Thoracic aorta (tissue), 2 donors: ENCODE data around the gene HMGCL. TPM values are rescaled to one million over a fixed set of nuclear protein-coding genes. Genes with fewer than 3 reads are reported as not detected.
"Not testable (repeated sequence)": the region's sequence is repeated elsewhere in the genome, so short reads cannot be mapped to it uniquely, and the experiment has no call there.

Experiments
- ATAC-seq: fragments of 150-250 bp; one replicate; pipeline ENCODE4 v1.8.0; 2017; ENCODE audit warnings: low read depth; ENCODE audit not compliant: insufficient number of reproducible peaks, low FRiP score
- DNase-seq: peaks from one replicate; pipeline ENCODE4 v3.0.0-alpha.2; 2020; ENCODE audit warnings: low spot score
- H3K27ac ChIP-seq, 2 donors: fragments of 200-600 bp; sonication (generic); 1 replicate in 1 of 2; 2 replicates in 1 of 2; pipeline ENCODE4 v1.5.1; 2016; ENCODE audit warnings: mild to moderate bottlenecking in 2 of 2, moderate library complexity in 2 of 2
- H3K27me3 ChIP-seq: fragments of 200-600 bp; sonication (generic); replicated peaks from 2 replicates; pipeline ENCODE4 v1.6.0; 2016; ENCODE audit warnings: mild to moderate bottlenecking; ENCODE audit not compliant: insufficient read depth
- H3K36me3 ChIP-seq: fragments of 200-600 bp; sonication (generic); one replicate; pipeline ENCODE4 v1.5.1; 2016
- H3K4me1 ChIP-seq, 2 donors: fragments of 200-600 bp; sonication (generic); 1 replicate in 1 of 2; 2 replicates in 1 of 2; pipeline versions ENCODE4 v1.5.1 to v1.6.0; 2016; ENCODE audit warnings: low read depth in 2 of 2, mild to moderate bottlenecking in 1 of 2; ENCODE audit not compliant: control insufficient read depth in 1 of 2
- H3K4me3 ChIP-seq: fragments of 200-600 bp; sonication (generic); 2 replicates; pipeline ENCODE4 v1.5.1; 2016; ENCODE audit warnings: mild to moderate bottlenecking
- H3K9me3 ChIP-seq: fragments of 200-600 bp; sonication (generic); 2 replicates; pipeline ENCODE4 v1.5.1; 2016
- total RNA-seq, 2 donors: library from RNA; depleted of rRNA; stranded (reverse); fragments of >200 nt; gene quantifications; one replicate each; pipeline versions ENCODE4 v1.1.0 to v1.2.3, GENCODE V29; 2016
- TF ChIP-seq, protein P1 (sequence below): fragments of 200-600 bp; sonication (generic); IDR thresholded peaks from one replicate; pipeline ENCODE4 v1.5.1; 2019; ENCODE audit warnings: antibody characterized with exemption

The HMGCL gene
- total RNA-seq, 2 donors from 2014 or later = 27.6 to 31.7 TPM

DNA sequence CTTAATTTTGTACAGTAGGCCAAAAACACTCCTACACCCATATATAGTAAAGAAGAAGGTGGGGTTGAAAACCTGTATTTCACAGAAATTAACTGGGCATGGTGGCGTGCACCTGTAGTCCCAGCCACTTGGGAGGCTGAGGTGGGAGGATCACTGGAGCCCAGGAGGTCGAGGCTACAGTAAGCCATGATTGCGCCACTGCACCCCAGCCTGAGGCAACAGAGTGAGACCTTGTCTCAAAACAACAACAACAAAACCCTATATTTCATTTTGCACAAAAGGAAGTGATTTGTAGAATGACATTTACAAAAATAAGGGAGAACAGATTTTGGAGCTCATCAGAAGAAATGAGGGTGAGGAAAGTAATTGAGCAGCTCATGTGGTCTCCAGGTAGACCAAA, 36.5 kb downstream of the HMGCL start:
- ATAC-seq (no peak), DNase-seq (no peak)
- peaks cover 21% of the 10 kb centered on the region for H3K36me3 ChIP-seq
- TF ChIP-seq, protein P1, sequence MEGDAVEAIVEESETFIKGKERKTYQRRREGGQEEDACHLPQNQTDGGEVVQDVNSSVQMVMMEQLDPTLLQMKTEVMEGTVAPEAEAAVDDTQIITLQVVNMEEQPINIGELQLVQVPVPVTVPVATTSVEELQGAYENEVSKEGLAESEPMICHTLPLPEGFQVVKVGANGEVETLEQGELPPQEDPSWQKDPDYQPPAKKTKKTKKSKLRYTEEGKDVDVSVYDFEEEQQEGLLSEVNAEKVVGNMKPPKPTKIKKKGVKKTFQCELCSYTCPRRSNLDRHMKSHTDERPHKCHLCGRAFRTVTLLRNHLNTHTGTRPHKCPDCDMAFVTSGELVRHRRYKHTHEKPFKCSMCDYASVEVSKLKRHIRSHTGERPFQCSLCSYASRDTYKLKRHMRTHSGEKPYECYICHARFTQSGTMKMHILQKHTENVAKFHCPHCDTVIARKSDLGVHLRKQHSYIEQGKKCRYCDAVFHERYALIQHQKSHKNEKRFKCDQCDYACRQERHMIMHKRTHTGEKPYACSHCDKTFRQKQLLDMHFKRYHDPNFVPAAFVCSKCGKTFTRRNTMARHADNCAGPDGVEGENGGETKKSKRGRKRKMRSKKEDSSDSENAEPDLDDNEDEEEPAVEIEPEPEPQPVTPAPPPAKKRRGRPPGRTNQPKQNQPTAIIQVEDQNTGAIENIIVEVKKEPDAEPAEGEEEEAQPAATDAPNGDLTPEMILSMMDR = no peak
- peaks cover 18 to 31% of the 10 kb centered on the region in 2 donors for H3K4me1 ChIP-seq
- H3K9me3 ChIP-seq = no peaks in the 10 kb centered on the region
- no peak overlapping the region for H3K27ac ChIP-seq
- no peak overlapping the region for H3K4me3 ChIP-seq
- no peaks in the 10 kb centered on the region for H3K27me3 ChIP-seq

- Histone ChIP-seq H3K4me1 (peaks cover 18 to 21% of the 10 kb centered on the region in 2 donors), H3K4me3 (no peak overlapping the region), H3K9me3 (no peaks in the 10 kb centered on the region), H3K27ac (no peak overlapping the region), H3K36me3 (peaks cover 17% of the 10 kb centered on the region), H3K27me3 (no peaks in the 10 kb centered on the region)
- ATAC-seq = no peak
- DNase-seq = no peak
- TF ChIP-seq, protein P1 = no peak
Observed at GRCh38 chr1:23787701-23788100, 37.5 kb downstream of the HMGCL start.

DNA sequence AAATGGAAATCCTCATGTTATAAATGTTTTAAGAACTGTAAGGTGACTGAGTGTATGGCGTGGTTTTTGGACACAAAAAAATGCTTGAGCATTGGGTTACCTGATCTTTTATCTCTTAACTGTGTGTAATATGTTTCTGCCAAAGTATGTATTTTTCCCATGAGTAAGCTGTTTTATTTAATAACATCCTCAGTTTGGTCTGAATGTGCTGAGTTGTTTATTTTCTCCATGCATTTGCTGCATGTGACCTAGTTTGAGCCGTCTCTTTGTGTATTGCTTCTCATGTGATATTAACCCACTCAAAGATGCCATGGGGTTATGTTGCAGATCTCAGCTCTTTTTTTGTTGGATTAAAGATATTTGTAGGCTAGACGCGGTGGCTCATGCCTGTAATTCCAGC, 40.4 kb downstream of the HMGCL start:
- ATAC-seq (no peak), DNase-seq (no peak)
- no peak overlapping the region for H3K27ac ChIP-seq
- no peak overlapping the region for H3K4me3 ChIP-seq
- H3K9me3 ChIP-seq = no peaks in the 10 kb centered on the region
- H3K36me3 ChIP-seq = peaks cover 17% of the 10 kb centered on the region
- TF ChIP-seq, protein P1 = no peak
- no peaks in the 10 kb centered on the region for H3K27me3 ChIP-seq
- peaks cover 0 to 4% of the 10 kb centered on the region in 2 donors for H3K4me1 ChIP-seq

DNA sequence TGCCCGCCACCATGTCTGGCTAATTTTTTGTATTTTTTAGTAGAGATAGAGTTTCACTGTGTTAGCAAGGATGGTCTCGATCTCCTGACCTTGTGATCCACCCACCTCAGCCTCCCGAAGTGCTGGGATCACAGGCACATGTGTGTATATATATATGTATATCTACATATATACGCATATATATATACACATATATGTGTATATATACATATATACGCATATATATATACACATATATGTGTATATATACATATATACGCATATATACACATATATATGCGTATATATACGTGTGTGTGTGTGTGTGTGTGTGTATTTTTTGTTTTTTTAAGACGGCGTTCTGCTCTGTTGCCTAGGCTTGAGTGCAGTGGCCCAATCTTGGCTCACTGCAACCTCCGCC, 42.1 kb downstream of the HMGCL start:
- not testable (repeated sequence) for H3K9me3 ChIP-seq, H3K4me3 ChIP-seq, H3K27me3 ChIP-seq, ATAC-seq, DNase-seq, H3K27ac ChIP-seq
- Histone ChIP-seq H3K4me1 (peaks cover 10 to 14% of the 10 kb centered on the region in 2 donors), H3K36me3 (peaks cover 17% of the 10 kb centered on the region)

DNA sequence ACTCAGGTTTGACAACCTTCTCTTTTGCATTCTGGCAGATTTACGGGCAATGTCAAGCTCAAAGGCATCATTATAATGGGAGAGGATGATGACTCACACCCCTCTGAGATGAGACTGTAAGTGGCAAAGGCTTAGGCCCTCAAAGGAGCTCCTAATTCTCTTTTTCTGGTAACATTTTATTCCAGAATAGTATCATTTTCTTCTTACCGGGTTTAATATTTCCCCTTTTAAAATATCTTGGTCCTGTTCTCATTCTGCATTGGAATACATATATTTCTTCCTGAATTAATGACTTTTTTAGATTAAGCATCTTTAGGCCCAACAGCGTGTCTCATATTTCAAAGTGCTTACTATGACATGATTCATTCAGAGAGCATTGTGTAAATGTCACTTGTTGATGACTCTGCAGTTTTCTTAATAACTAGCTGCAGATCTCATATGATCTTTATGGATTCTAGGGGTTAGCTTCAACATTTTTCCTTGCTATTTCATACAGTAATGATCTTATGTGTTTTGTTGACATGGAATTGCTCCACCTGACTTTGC, 45.3 kb downstream of the HMGCL start:
- H3K9me3 ChIP-seq = no peaks in the 10 kb centered on the region

More for the DNA sequence above, 45.3 kb downstream of the HMGCL start:
- H3K36me3 ChIP-seq = no peaks in the 10 kb centered on the region
- H3K4me1 ChIP-seq = peaks cover 14 to 21% of the 10 kb centered on the region in 2 donors
- H3K4me3 ChIP-seq = no peak overlapping the region
- ATAC-seq (no peak), DNase-seq (no peak)
- no peak overlapping the region for H3K27ac ChIP-seq
- no peaks in the 10 kb centered on the region for H3K27me3 ChIP-seq
- TF ChIP-seq, protein P1 = no peak
